ENCODE data around the gene AKT1. TPM values are rescaled to one million over a fixed set of nuclear protein-coding genes. Genes with fewer than 3 reads are reported as not detected.

The AKT1 gene
- polyA plus RNA-seq, 4 donors = 105 to 150 (median 131) TPM

GRCh38 chr14:104774453-104775072 is 21.0 kb downstream of the AKT1 start:
- no peak for DNase-seq (ENCODE audit: low read depth in 4 of 4, low spot score in 2 of 4)

DNA sequence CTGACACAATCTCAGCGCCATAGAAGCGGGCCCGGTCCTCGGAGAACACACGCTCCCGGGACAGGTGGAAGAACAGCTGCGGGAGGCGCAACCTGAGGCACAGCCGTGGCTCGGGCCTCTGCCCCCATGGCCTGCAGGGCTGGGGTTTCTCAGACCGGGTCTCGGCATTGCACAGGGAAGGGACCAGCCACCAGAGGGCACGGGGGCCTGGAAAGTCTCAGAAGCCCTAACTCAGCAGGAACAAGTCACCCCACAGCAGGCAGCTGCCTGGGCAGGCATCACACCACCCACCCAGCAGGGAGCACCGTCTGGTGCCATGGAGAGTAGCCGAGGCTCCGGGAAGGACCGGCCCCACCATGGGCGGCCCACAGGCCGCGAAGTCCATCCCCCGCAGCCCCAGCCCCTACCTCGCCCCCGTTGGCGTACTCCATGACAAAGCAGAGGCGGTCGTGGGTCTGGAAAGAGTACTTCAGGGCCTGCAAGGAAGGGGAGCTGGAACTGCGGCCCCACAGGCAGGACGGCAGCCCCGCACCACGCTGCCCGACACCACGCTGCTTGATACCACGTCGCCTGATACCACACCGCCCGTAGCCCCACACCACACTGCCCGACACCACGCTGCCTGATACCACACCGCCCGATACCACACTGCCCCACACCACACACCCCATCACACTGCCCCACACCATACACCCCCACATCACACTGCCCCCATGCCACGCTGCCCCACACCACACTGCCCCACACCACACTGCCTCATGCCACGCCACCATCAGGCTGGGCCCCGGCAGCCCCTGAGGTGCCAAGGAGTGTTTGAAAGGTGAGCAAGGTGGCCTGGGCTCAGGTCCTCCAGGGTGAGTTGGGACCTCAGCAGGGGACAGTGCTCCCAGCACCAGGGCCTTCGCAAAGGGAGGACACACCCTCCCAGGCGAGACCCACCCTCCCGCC is 21.8 kb downstream of the AKT1 start:
- DNase-seq (ENCODE audit: low read depth in 4 of 4, low spot score in 2 of 4) = no peak

GRCh38 chr14:104772707-104773504 is 22.6 kb downstream of the AKT1 start:
- DNase-seq (ENCODE audit: low read depth in 4 of 4, low spot score in 2 of 4) = no peak

DNA sequence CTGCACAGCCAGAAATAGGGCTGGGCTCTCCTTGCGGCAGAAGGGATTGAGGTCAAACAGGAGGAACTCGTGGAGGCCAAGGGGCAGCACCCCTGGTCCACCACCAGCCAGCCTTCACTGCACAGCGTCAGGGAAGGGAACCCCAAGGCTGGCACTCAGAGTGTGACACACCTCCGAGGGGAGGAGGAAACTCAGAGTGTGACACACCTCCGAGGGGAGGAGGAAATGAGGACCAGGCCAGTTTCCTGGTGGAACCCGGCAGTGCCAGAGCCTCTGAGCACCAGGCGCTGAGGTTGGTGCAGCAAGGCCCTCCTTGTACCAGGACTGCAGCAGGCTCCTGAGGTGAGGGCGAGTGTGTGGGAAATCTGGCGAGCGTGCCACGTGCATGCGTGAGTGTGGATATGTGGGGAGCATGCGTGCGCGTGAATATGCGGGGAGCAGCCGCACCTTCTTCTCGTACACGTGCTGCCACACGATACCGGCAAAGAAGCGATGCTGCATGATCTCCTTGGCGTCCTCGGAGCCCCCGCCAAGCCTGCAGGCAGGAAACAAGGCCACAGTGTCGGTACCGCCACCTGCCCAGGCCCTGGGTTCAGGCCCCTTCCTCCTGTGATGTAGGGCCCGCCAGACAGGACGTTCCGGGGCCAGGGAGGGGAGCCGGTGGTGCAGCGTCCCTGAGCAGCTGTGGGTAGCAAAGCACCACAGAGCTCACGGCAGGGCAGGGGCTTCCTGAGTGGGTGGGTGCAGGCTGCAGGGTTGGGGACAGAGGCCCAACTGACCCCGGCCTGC is 23.4 kb downstream of the AKT1 start:
- no peak for DNase-seq (ENCODE audit: low read depth in 4 of 4, low spot score in 2 of 4)

- no peak for DNase-seq (ENCODE audit: low read depth in 4 of 4, low spot score in 2 of 4)
These were observed 24.2 kb downstream of the AKT1 start for GRCh38 chr14:104771374-104771773.

DNA sequence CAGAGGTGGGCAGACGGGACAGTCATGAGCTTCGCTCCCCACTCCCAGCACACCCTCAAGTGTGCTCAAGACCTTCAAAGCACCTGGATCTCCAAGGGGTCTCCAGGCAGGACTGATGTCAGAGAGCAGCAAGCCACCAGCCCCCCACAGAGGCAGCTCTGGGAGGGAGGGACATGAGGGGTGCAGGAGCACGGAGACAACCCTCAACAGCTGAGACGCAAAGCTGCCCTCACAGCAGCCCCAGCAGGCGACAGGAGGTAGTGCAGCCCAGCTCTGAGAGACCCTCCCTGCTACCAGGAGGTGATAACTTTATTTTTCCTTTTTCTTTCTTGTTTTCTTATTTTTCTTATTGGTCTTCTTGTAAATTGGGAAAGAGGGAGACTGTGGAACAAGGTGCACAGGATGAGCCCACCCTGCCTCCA is 24.7 kb downstream of the AKT1 start:
- DNase-seq (ENCODE audit: low read depth in 4 of 4, low spot score in 2 of 4) = no peak

GRCh38 chr14:104770072-104770579 is 25.4 kb downstream of the AKT1 start:
- no peak for DNase-seq (ENCODE audit: low read depth in 4 of 4, low spot score in 2 of 4)

- no peak for DNase-seq (ENCODE audit: low read depth in 4 of 4, low spot score in 2 of 4)
These were observed 26.1 kb downstream of the AKT1 start for GRCh38 chr14:104769324-104770071.

DNA sequence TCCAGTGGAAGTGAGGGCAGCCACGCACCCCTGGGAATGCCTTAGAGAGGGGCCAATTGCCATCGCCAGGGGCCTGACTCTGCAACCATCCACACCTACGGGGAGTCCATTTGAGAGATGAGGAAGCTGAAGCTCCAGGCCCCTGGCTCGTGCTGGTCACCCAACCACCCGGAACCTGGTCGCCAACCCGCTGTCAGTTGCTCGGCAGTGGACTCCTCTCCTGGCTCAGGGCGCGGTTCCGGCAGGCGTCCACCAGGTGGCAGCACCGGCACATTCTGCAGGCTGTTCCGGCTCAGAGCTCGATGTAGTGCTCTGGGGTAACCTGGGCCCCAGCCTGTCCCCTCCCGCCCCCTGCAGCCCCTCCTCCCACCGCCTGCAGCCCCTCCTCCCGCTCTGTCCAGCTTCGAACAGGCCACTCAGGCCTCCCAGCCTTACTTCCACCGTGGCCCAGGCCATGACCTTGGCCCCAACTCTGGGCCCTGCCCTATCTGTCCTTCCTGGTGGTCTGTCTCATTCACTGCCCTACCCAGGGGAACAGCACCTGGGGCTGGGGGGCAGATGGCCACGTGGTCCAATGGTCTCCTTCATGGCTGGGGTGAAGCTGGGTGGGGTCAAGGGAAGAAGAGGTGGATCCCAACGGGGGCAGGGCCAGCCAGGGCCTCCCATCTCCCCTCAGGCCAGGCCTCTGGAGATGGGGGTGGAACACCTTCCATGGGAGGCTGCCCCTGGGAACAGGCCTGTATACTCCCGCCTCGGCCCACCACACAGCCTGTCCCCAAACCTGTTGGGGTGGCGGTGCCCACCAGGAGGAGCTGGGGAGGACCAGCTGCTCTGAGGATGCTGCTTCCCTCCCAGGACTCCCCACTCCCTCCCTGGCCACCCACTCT is 26.9 kb downstream of the AKT1 start:
- DNase-seq (ENCODE audit: low read depth in 4 of 4, low spot score in 2 of 4) = peak in 3 of 4 donors; percentile 63 to 73 (median 69)

DNA sequence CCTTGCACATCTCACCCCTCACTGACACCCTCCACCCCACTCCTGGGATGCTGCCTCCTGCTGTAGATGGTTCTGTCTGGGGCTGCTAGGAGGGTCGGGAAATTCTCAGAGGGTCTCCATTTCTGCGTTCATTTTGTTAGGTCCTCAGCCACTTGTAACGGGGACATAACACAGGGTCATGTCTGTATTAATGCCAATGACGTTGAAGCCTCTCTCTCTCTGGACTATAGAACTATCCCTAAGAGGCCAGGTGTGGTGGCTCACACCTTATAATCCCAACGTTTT is 28.0 kb downstream of the AKT1 start:
- no peak for DNase-seq (ENCODE audit: low read depth in 4 of 4, low spot score in 2 of 4)

GRCh38 chr14:104766863-104767633 is 28.5 kb downstream of the AKT1 start:
- no peak for DNase-seq (ENCODE audit: low read depth in 4 of 4, low spot score in 2 of 4)

- DNase-seq (ENCODE audit: low read depth in 4 of 4, low spot score in 2 of 4) = no peak
These were observed 29.2 kb downstream of the AKT1 start for GRCh38 chr14:104766256-104766862.

GRCh38 chr14:104765517-104765916 is 30.0 kb downstream of the AKT1 start:
- no peak for DNase-seq (ENCODE audit: low read depth in 4 of 4, low spot score in 2 of 4)

DNA sequence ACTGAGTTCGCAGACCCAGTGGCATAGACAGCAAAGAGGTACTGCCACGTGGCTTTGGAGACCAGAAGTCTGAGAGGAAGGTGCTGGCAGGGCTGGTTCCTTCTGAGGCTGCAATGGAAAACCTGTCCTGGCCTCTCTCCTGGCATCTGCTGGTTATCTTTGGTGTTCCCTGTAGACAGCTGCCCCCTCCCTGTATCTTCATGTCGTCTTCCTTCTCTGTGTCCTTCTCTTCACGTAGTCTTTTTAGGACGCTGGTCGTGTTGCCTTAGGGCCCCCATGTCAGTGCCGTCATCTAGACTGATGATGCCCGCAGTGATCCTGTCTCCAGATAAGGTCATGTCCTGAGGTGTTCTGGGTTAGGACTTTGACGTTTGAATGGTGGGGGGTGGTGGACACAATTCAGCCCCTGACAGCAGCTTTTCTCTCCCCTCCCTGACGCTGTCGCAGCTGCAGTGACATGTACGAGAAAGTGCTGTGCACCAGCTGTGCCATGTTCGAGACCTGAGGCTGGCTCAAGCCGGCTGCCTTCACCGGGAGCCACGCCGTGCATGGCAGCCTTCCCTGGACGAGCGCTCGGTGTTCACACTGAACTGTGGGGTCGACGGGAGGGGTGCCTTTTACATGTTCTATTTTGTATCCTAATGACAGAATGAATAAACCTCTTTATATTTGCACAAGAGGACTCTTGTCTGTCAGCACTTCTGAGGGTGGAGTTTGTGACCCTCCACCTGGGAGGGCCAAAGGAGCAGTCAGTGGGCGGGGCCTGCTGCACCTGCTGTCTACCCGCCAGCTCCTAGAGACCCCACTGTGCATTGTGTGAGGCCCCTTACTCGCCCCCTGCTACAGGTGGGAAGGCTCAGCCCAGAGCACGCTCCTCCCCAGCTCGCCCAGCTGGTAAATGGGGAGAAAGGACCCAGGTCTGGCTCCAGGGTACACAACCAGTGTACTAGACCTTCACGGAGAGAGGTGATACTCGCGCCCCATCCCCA is 36.3 kb downstream of the AKT1 start:
- no peak for DNase-seq (ENCODE audit: low read depth in 4 of 4, low spot score in 2 of 4)

DNA sequence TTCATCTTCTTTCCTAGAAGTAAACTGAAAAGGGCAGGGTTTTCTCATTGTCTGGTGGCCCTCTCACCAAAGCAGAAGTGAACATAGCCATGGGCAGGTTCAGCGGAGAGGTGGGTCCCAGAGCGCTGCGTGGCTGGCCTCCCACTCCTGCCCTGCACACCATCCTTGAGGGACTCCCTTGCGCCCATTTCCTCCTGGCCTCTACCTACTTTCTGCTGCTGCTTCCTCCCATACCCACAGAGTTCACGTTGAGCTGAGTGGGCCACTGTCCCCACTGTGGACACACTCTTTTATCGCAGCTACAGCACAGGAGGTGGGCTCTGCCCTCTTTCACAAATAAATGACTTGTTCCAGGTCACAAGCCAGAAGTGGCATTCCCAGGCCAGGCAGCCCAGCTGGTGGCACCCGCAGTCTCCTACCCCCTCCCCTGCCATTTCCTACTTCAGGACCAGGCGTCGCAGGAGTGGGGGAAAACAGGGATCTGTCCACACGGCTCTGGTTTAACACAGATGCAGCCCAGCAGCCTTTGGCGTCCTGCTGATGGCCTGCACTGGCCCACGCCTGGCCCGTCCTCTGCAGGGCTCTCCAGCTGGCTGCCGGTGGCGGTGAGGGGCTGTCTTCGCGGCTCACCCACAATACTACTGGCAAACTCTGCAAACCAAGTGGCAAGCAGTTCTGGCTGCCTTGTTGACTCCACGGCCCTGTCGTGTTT is 37.7 kb downstream of the AKT1 start:
- DNase-seq (ENCODE audit: low read depth in 4 of 4, low spot score in 2 of 4) = no peak

GRCh38 chr14:104757238-104757585 is 38.3 kb downstream of the AKT1 start:
- DNase-seq (ENCODE audit: low read depth in 4 of 4, low spot score in 2 of 4) = no peak

Measured in left renal cortex interstitium (tissue), 4 donors.